Measurements from ENCODE around the gene CADM2.

Gene CADM2

GRCh38 chr3:85576697-85577200 lies 618.0 kb downstream of the CADM2 start:
- no peak for DNase-seq

- DNase-seq, result no peak
Measured at GRCh38 chr3:85584779-85585356, 626.1 kb downstream of the CADM2 start.

- no peak for DNase-seq
Measured at GRCh38 chr3:85586018-85586417, 627.2 kb downstream of the CADM2 start.

DNA sequence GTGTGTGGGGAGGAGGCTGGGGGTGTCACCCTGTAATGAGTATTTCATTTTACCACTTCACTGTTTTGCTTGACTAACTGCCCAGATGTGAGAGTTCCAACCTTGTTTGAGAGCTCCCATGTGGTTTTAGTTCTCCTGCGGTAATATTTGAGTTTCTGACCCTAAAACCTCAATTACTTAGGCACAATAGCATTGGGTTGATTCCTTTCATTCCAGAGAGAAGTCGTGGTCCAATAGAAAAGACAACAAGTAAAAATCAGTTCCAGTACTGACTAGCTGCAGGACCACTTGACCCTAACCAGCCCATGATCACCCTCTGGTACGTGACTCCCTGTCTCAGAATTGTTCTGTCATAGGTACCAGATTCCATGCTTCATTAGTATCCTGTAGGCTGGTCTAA lies 630.4 kb downstream of the CADM2 start:
- no peak for DNase-seq

- DNase-seq, result peak; percentile 1
Measured at GRCh38 chr3:85591451-85591850, 632.7 kb downstream of the CADM2 start.

GRCh38 chr3:85592256-85592655 lies 633.5 kb downstream of the CADM2 start:
- no peak for DNase-seq

- peak; percentile 76 for DNase-seq
Measured at GRCh38 chr3:85594676-85595075, 635.9 kb downstream of the CADM2 start.

DNA sequence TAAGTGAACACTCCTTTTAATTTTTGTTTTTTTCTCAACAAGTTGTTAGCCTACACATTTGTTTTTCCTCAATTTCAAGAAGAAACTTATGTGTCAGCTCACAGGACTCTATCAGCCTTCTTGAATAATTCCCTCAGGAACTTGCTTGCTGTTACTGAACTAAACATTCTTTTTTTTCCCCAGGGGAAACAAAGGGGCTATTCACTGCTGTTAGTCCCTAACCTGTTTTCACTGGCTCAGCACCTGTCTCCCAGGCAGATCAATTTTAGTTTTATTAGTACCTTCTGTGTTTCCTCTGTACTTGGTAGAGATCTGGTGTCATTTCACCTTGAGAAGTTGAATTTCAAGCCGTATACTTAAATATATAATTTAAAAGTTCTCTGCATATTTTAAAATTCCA lies 644.6 kb downstream of the CADM2 start:
- peak; percentile 10 for DNase-seq

DNA sequence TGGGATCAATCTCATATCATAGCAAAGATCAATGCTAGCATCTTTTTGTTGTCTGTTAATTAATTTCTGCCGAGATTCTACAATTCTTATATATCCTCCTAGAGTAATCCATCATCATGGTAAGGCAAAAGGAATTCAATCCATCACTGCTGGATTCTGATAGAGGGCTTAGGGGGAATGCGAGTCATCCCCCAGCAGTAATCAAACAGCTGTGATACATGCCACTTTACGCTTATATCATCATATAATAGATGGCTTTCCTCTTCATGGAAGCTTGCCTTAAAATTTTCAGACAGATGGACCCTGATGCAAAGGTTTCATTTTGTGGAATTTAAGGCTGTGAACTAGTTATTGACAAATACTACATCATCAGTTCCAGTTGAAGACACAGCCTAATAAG lies 645.9 kb downstream of the CADM2 start:
- no peak for DNase-seq

- DNase-seq, result no peak
Measured at GRCh38 chr3:85605066-85605465, 646.3 kb downstream of the CADM2 start.

GRCh38 chr3:85626662-85627061 lies 667.9 kb downstream of the CADM2 start:
- no peak for DNase-seq

- DNase-seq, result no peak
Measured at GRCh38 chr3:85627932-85628331, 669.1 kb downstream of the CADM2 start.

GRCh38 chr3:85631070-85631469 lies 672.3 kb downstream of the CADM2 start:
- DNase-seq, result no peak

DNA sequence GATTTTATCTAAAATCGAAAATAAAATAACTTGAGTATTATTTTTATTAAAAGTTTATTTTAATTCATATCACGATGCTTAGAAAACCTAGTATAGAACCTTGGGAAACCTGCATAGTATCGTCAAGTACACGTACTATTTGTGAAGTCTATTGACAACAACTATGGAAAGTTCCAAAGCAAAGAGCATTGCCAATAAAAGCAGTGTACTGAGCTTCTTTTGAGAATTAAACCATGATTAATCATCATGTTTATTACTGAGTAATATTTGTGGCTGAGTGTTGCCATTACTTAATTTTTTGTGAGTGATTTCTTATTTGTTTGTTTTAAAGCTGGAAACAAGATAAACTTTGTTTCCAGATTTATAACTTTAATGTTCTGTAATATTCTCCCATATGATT lies 674.1 kb downstream of the CADM2 start:
- DNase-seq, result no peak

DNA sequence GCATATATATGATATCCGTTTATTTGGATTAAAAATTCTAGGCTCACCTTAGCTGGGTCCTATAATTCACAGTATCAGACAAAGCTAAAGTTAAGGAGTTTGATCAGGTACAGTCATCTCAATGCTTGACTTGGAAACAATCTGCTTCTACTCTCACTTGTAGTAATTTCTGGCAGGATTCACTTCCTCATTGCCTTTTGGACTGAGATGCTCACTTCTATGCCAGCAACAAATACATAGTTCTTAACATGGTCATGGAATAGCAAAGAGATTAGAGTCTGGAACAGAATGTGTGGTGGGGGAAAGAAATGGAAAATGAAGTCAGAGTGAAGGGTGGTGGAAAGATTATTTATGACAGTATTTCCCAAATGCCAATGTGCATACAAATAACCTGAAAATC lies 693.6 kb downstream of the CADM2 start:
- DNase-seq, result no peak

DNA sequence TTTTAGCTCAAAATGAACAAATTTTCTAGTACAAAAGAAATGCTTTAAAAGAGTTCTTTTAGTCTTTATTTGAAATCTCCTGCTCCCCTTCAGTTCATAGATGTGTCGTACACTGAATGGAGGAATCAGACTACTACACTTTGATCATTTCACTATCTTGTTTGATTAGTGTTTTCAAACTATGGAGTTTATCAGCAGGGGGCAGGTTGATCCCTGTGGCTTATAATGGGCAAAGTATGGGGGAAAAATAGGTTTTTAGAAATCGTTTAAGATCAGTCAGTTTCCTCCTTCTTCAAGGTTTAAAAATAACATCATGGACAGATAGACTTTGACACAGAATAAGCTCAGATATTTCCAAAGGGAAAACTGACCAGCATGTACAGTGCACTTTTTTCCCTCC lies 701.7 kb downstream of the CADM2 start:
- DNase-seq, result no peak

DNA sequence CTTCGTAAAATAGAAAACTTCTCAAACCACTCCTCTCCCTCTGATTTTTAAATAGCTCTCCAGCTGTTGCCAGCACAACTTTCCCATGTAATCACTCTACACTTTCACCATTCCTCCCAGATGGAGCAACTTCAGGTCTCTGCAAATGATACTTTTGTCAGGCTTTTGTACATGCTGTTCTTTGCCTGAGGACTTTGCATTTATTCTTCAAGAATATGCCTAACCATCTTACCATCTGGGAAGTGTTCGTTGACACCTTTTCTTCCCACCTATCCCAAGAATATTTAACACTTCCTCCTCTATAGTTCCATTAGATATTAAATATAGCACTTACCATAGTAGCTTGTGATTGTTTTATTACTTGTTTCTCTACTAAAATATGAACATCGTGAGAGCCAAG lies 703.7 kb downstream of the CADM2 start:
- DNase-seq, result no peak

DNA sequence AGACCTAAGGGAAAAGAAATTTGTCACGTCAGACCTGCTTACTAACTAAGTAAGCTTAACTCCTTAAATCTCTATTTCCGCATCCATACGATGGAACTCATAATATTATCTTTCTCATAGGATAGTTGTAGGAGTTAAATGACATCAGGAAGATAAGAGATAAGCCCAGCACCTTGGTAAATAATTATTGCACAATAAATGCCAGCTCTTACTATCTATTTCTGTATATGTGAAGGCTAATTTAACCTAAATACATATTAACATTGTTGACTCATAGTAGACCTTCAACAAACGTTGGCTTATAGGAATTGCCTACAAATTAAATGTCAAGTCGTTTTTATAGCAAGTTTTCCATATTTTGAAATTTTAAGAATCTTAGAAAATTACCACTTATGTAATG lies 709.0 kb downstream of the CADM2 start:
- DNase-seq, result no peak

- DNase-seq, result no peak
Measured at GRCh38 chr3:85670634-85671205, 711.9 kb downstream of the CADM2 start.

- DNase-seq, result no peak
Measured at GRCh38 chr3:85672761-85673160, 714.0 kb downstream of the CADM2 start.

DNA sequence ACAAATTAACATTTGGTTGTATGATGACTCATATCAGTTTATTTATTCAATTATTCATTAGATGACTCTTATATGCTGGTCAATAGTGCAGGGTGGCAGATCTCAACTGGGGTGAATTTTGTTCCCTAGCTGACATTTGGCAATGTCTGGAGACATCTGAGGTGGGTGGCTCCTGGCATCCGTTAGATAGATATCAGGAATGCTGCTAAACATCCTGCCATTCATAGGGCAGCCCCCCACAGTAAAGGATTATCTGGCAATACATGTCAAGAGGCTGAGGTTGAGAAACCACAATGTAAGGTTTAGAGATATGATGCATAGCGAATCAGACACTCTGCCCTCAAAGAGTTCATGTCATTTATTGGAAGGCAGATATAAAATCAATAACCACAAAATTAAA lies 719.9 kb downstream of the CADM2 start:
- DNase-seq, result no peak

GRCh38 chr3:85681906-85682305 lies 723.1 kb downstream of the CADM2 start:
- DNase-seq, result no peak

- no peak for DNase-seq
Measured at GRCh38 chr3:85691196-85691595, 732.4 kb downstream of the CADM2 start.

GRCh38 chr3:85697156-85697555 lies 738.4 kb downstream of the CADM2 start:
- DNase-seq, result no peak

DNA sequence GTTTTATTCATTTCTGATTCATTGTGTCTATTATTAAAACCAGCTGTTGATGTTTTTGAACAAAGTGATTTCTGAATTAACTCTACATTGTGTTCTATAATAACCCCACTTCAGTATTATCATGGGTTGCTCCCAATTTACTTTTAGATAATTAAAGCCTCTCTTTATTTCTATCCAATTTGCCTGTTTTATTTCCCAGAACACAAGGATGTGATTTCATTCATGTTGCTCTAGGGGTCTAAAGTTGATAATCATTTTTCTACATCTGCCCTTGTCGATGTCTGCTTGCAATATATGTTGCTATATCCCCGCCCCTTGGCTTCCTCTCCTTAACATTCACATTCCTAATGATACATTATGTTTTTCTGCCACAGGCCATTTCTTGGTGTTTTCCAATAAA lies 747.3 kb downstream of the CADM2 start:
- no peak for DNase-seq
